ENCODE measurements around the gene STPG1. TPM values are rescaled to one million over a fixed set of nuclear protein-coding genes. Genes with fewer than 3 reads are reported as not detected.
A peak's percentile ranks its signal among the peaks of the same experiment; 100 is the strongest.

The STPG1 gene
- total RNA-seq, 2 experiments from 2014 or later: 7.8 to 11.9 TPM

- no peak overlapping the region for H3K4me3 Mint-ChIP-seq
- intact Hi-C loops (cut with DNase I, micrococcal nuclease): no loop called here
- no peaks in the 10 kb centered on the region for H3K36me3 Mint-ChIP-seq (ENCODE audit: low read depth)
- CTCF ChIA-PET: interaction anchor here (0.8 to 2.4 kb wide), 2 partner anchors 9 to 1910 kb away, joined by 3 to 5 read pairs; no protein-coding TSS in a partner anchor
- H3K27ac Mint-ChIP-seq: no peak overlapping the region
- H3K4me1 Mint-ChIP-seq: peaks cover 40% of the 10 kb centered on the region
- no peak for DNase-seq
- POLR2A ChIA-PET: interaction anchor here (0.5 kb wide), 2 partner anchors 109 to 381 kb away, joined by 3 to 6 read pairs; no protein-coding TSS in a partner anchor
- no peaks in the 10 kb centered on the region for H3K9me3 Mint-ChIP-seq (ENCODE audit: low read depth)
- ATAC-seq: no peak
- H3K27me3 Mint-ChIP-seq: peaks cover 52% of the 10 kb centered on the region
These were observed 95.5 kb downstream of the STPG1 start for GRCh38 chr1:24317956-24318614.

- intact Hi-C loops (cut with DNase I, micrococcal nuclease): no loop called here
- peaks cover 46% of the 10 kb centered on the region for H3K27me3 Mint-ChIP-seq
- no peak overlapping the region for H3K27ac Mint-ChIP-seq
These were observed 96.5 kb downstream of the STPG1 start for GRCh38 chr1:24317081-24317480.

GRCh38 chr1:24316645-24317044 is 96.9 kb downstream of the STPG1 start:
- POLR2A ChIA-PET: no interaction called here
- no peak overlapping the region for H3K4me3 Mint-ChIP-seq
- DNase-seq (no peak), ATAC-seq (no peak)
- H3K27me3 Mint-ChIP-seq: peaks cover 46% of the 10 kb centered on the region
- CTCF ChIA-PET: interaction anchor here (1.0 kb wide), 1 partner anchor 1259 kb away, joined by 3 read pairs; no protein-coding TSS in a partner anchor
- H3K4me1 Mint-ChIP-seq: peaks cover 32% of the 10 kb centered on the region
- H3K36me3 Mint-ChIP-seq (ENCODE audit: low read depth): no peaks in the 10 kb centered on the region
- no peaks in the 10 kb centered on the region for H3K9me3 Mint-ChIP-seq (ENCODE audit: low read depth)
- H3K27ac Mint-ChIP-seq: no peak overlapping the region
- intact Hi-C loops (cut with DNase I, micrococcal nuclease): no loop called here

More at GRCh38 chr1:24317081-24317480, 96.5 kb downstream of the STPG1 start:
- DNase-seq (no peak), ATAC-seq (no peak)
- H3K4me1 Mint-ChIP-seq: peaks cover 32% of the 10 kb centered on the region
- H3K4me3 Mint-ChIP-seq: no peak overlapping the region
- no peaks in the 10 kb centered on the region for H3K9me3 Mint-ChIP-seq (ENCODE audit: low read depth)
- H3K36me3 Mint-ChIP-seq (ENCODE audit: low read depth): no peaks in the 10 kb centered on the region
- ChIA-PET CTCF (no interaction called here), POLR2A (no interaction called here)

- Mint-ChIP-seq H3K9me3 (ENCODE audit: low read depth) (no peaks in the 10 kb centered on the region), H3K27me3 (peaks cover 35% of the 10 kb centered on the region), H3K4me3 (no peak overlapping the region), H3K27ac (no peak overlapping the region), H3K36me3 (ENCODE audit: low read depth) (no peaks in the 10 kb centered on the region), H3K4me1 (peaks cover 20% of the 10 kb centered on the region)
- ChIA-PET CTCF (interaction anchor here (0.8 kb wide), 1 partner anchor 116 kb away, joined by 3 read pairs; no protein-coding TSS in a partner anchor), POLR2A (no interaction called here)
- DNase-seq (no peak), ATAC-seq (no peak)
- intact Hi-C loops (cut with DNase I, micrococcal nuclease): no loop called here
These were observed 98.2 kb downstream of the STPG1 start for GRCh38 chr1:24315391-24315790.

GRCh38 chr1:24311741-24312140 is 101.8 kb downstream of the STPG1 start:
- Mint-ChIP-seq H3K36me3 (ENCODE audit: low read depth) (no peaks in the 10 kb centered on the region), H3K4me1 (peaks cover 7% of the 10 kb centered on the region), H3K9me3 (ENCODE audit: low read depth) (no peaks in the 10 kb centered on the region), H3K27ac (no peak overlapping the region), H3K27me3 (peaks cover 21% of the 10 kb centered on the region), H3K4me3 (no peak overlapping the region)
- DNase-seq: no peak
- ATAC-seq: no peak
- ChIA-PET POLR2A (no interaction called here), CTCF (interaction anchor here (0.6 kb wide), 1 partner anchor 1048 kb away, joined by 3 read pairs; no protein-coding TSS in a partner anchor)
- intact Hi-C loops (cut with DNase I, micrococcal nuclease): no loop called here

- Mint-ChIP-seq H3K9me3 (ENCODE audit: low read depth) (no peaks in the 10 kb centered on the region), H3K27me3 (peaks cover 20% of the 10 kb centered on the region), H3K4me1 (peaks cover 7% of the 10 kb centered on the region), H3K4me3 (no peak overlapping the region), H3K36me3 (ENCODE audit: low read depth) (no peaks in the 10 kb centered on the region), H3K27ac (no peak overlapping the region)
- ChIA-PET CTCF (no interaction called here), POLR2A (no interaction called here)
- no peak for DNase-seq
- ATAC-seq: no peak
- intact Hi-C loops (cut with DNase I, micrococcal nuclease): no loop called here
These were observed 102.3 kb downstream of the STPG1 start for GRCh38 chr1:24311234-24311633.

- DNase-seq: peak; percentile 59
- Mint-ChIP-seq H3K36me3 (ENCODE audit: low read depth) (no peaks in the 10 kb centered on the region), H3K4me1 (peaks cover 7% of the 10 kb centered on the region), H3K4me3 (no peak overlapping the region), H3K27ac (no peak overlapping the region), H3K27me3 (peaks cover 19% of the 10 kb centered on the region), H3K9me3 (ENCODE audit: low read depth) (no peaks in the 10 kb centered on the region)
- intact Hi-C loops (cut with DNase I, micrococcal nuclease): loop anchor here in 1 of 2 experiments (1.0 kb wide), 1 partner anchor 55 kb away; no protein-coding TSS in a partner anchor
- CTCF ChIA-PET: interaction anchor here (0.6 to 1.7 kb wide), 10 partner anchors 9 to 148 kb away, joined by 3 to 9 read pairs (median 4); partner anchors contain the start of gene GRHL3
- POLR2A ChIA-PET: no interaction called here
- ATAC-seq: peak; percentile 99
These were observed 103.7 kb downstream of the STPG1 start for GRCh38 chr1:24309762-24310485.

GRCh38 chr1:24308365-24309015 is 105.1 kb downstream of the STPG1 start:
- ChIA-PET CTCF (interaction anchor here (0.8 to 1.7 kb wide), 5 partner anchors 8 to 122 kb away, joined by 3 to 9 read pairs (median 3); no protein-coding TSS in a partner anchor), POLR2A (no interaction called here)
- no peak for DNase-seq
- Mint-ChIP-seq H3K9me3 (ENCODE audit: low read depth) (no peaks in the 10 kb centered on the region), H3K27ac (no peak overlapping the region), H3K4me3 (no peak overlapping the region), H3K27me3 (peaks cover 21% of the 10 kb centered on the region), H3K4me1 (peaks cover 7% of the 10 kb centered on the region), H3K36me3 (ENCODE audit: low read depth) (no peaks in the 10 kb centered on the region)
- no peak for ATAC-seq
- intact Hi-C loops (cut with DNase I, micrococcal nuclease): loop anchor here in 1 of 2 experiments (1.0 kb wide), 1 partner anchor 57 kb away; no protein-coding TSS in a partner anchor

Other genes starting within 250 kb of the STPG1 start
- 1 to 10 TPM; 6.6 to 7.4 TPM for gene IFNLR1, start 226.5 kb downstream of the STPG1 start, total RNA-seq
- gene GRHL3, start 94.4 kb downstream of the STPG1 start, total RNA-seq: not detected
- gene NIPAL3, start 2.0 kb upstream of the STPG1 start, total RNA-seq: 10 to 100 TPM; 38.1 to 41.4 TPM
- gene RCAN3, start 89.1 kb upstream of the STPG1 start, total RNA-seq: 10 to 100 TPM; 62.3 to 67.5 TPM
- under 1 TPM in 1 of 2 experiments, not detected in 1; 0.05 TPM for gene NCMAP, start 142.3 kb upstream of the STPG1 start, total RNA-seq
- gene SRRM1, start 229.5 kb upstream of the STPG1 start, total RNA-seq: 100 to 1,000 TPM; 234 to 288 TPM

Measured in activated CD4-positive, alpha-beta T cell treated with anti-CD3 and anti-CD28 coated beads for 36 hours (primary cell).